Activated T-cell treated with anti-CD3 and anti-CD28 coated beads, Interleukin-2, amount 50 U/mL, for 1 hour (primary cell): ENCODE results near the gene VWA7.

Experiments used
- DNase-seq: peaks from one replicate; pipeline ENCODE4 v3.0.0-alpha.2; 2020

Gene VWA7

DNA sequence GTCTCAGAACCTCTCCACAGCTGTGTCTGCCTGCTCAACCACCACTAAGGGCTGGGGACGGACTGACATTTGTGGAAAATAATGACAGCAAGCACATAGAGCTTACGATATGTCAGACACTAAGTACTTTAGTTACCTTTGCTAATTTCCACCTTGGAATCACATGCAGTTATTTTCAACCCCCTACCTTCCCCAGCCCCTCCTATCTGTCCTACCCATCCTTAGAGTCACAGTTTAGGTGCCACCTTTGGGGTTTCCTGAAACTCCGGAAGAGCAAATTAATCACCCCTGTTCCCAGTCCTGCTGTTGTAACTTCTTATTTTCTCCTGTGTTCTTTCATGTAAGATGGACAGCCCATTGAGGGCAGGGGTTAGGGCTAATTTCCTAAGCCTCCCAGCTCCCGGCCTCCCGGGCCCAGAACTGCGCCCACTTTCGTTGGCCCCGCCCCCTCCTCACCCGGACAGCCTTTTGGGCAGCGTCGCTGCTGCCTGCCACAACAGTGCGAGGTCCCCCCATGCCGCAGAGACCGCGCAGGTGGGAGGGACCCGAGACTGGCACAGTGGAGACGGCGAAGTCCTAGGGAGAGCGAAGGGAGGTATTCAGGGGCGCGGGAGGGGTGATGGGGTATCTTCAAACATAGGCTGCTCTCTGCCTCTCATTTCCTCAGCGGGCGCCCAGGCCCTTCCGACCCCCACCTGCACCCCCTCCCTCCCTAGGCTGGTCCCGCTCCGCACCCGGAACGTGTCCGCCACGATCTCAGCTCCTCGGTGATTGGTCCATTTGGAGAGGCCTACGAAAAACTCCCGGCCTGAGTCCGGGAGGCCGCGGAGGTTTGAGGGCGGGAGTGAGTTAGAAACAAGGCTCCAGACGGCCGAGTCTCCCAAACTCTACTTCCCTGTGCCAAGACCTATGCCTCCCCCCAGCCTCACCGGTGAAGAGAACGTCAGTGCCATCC lies 49.1 kb downstream of the VWA7 start:
- no peak for DNase-seq

DNA sequence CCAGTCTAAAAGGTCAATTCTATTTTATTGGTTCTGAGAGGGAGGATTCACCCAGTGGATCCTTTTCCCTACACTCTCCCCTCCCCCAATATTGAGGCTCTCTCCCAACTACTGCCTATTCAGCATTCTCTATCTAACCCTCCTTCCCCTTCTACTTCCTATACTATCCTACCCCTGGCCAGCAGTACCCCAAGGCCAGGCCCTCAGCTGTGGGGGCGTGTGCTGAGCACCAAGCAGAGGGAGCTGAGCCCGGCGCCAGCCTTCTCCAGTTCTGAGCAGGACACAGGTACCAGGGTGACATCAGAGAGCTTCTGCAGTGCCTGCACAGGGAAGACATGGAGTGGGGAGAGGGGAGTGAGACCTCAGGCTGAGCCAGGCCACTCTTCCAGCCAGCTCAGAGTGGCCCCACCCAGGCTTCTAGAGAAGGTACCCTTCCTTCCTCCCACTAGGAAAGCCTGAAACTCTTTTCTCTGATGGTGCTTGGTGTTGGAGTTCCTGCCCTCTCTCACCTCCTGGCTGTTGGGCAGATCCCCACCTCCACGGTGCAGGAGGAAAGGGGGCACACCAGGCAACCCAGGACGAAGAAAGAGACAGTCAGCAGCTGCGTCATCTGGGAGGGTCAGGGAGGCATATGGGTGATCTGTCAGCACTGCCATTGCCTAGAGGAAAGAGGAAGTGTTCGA lies 50.0 kb downstream of the VWA7 start:
- DNase-seq: no peak

DNA sequence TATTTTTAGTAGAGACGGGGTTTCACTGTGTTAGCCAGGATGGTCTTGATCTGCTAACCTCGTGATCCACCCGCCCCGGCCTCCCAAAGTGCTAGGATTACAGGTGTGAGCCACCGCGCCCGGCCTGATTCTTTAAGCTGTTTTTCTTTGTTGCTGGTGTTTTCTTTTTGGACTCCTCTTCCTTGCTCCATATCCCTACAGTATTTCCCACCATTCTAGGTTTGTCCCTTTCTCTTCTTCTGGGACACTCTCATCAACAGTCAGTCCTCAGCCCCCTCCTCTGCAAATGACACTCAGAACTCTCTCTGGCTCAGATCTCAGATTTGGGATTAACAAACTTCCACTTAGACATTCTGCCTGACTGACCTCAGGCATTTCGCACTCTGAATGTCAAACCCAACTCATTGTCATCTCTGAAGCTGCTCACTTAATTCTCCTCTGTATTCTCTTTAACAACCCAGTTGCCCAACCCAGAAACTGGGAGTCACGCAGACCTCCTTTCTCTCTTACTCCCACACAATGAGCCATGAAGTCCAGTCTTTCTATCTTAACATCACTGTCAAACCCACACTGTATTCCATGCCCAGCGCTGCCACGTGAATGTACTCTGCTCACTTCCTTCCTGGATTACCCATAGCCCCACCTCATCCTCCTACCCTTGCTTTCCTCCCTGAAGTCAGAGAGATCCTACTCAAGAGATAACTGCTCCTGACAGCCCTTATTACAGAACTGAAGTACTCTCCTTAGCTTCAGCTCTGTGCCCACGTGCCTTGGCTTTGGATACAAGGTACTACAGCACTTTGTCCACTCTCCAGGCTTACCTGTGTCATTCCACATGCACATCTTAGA lies 51.4 kb downstream of the VWA7 start:
- DNase-seq: no peak

DNA sequence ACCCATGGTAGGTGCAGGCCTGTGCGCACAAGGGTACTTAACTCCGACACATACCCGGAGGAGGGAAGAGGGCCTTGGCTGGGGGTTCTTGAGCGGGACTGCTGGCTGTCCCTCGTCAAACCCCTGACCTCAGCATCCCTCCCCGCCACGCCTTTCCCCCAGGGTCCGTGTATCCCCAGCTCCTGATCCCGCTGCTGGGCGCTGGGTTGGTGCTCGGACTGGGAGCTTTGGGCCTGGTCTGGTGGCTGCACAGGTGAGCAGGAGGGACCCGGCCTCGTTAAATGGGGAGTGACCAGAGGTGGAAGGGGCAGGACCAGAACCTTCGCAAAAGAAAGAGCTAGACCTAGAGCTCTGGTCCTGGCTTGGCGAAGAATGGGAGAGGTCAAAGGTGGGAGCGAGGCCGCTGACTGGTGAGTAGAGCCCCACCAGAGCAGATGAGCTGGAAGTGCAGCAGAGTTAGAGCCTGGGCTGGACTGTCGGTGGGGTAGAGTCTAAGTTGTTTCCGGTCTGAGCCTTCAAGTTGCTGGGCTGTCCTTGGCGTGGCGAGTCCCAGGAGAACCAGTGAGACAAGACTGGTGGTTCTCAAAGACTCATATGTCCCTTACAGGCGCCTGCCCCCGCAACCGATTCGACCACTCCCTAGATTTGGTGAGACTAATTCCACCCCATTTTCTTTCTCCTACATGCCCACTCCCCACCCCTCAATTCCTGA lies 53.0 kb downstream of the VWA7 start:
- DNase-seq: no peak

DNA sequence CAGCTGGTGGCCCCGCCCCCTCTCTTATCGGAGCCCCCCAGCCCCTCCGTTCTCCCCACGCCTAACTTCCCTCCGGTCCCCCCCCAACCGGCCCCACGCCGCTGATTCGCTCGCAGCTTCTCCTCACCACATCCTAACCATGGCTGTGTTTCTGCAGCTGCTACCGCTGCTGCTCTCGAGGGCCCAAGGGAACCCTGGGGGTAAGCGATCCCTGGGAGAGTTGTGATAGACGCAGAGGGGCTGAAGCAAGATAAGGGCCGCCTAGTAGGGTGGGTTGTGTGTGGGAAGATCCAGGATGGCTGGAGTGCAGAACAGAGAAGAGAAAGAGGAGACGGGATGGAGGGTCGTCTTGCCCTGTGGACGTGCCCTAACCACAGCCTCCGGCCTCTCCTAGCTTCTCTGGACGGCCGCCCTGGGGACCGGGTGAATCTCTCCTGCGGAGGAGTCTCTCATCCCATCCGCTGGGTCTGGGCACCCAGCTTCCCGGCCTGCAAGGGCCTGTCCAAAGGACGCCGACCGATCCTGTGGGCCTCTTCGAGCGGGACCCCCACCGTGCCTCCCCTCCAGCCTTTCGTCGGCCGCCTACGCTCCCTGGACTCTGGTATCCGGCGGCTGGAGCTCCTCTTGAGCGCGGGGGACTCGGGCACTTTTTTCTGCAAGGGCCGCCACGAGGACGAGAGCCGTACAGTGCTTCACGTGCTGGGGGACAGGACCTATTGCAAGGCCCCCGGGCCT lies 53.7 kb downstream of the VWA7 start, which contains the start of gene MPIG6B:
Gene MPIG6B (plus strand): TSS at position 129 of the 735 bp plus-strand sequence. CDS start 11 bp downstream, at position 140.
- no peak for DNase-seq

DNA sequence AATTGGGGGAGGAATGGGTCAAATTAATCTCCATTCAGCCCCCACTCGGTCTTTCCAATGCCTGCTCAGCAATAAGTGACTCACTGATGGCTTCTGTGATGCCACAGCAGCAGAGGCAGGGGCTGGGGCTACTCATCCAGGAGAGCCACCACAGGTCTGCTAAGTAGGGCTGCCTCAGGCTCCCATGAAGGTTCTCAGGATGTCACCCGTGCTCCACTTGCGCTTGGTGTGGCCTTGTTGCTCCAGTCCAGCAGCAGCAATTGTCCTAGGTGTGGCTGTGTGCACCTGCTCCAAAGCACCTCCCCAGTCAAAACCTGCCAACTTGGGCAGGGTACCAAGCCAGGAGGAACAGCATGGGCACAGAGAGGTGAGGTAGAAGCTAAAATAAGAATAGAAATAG lies 55.0 kb downstream of the VWA7 start:
- no peak for DNase-seq

DNA sequence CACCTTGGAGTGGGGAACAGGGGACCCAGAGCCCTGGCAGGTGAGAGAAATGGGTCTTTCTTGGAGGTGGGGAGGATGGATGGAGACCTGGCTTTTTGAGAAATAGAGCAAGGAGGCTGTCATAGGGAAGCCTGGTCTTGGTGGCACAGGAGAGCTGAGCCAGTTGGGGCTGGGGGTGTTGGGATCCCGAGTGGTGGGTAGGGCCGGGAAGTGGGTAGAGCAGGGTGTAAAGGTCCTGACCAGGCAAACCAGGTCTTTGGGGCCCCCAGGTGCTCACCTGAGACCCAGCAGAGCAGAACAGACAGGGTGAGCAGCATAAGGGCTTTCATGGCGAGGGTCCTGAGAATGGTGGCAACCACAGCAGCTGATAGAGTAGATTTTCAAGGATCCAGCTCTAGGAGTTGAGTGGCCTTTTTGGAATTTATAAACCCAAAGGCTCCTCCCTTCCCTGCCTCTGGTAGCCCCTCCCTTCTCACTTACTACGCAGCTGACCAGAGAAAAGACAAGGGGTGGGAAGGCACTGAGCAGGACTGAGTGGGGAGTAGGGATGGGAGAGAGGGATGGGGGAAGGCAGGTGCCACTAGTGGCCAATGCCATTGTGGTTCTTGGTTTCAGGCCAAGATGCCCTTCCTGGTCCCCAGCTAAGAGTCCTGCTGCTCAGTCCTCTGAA lies 55.6 kb downstream of the VWA7 start, which contains the start of gene LY6G6C:
Gene LY6G6C (minus strand): TSS at position 396 of the 670 bp plus-strand sequence. CDS start 67 bp downstream, at position 329.
- no peak for DNase-seq

DNA sequence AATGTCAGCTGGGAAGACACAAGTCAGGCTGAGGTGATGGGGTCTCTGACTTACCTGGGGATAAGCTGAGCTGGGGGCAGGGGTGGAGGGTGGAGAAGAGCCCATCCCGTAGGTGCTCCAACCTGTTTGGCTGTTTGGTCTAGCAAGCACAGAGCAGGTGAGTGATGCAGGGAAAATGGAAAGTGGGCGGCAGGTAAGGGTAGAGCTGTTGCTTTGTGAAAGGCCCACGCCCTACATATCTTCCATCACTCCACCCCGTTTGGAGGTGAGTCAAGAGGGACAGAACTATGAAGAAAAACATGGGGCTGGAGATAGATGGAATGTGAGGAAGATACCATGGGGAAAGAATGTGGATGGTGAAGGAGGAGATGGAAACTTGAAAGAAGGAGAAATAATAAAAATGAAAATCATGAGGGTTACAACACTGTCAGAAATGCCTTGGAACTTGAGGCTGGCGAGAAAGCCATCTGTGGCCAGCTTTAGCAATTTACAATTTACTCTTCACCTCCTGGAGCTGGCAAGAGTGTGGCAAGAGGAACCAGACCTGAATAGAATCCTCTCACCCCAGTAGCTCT lies 56.8 kb downstream of the VWA7 start:
- no peak for DNase-seq

DNA sequence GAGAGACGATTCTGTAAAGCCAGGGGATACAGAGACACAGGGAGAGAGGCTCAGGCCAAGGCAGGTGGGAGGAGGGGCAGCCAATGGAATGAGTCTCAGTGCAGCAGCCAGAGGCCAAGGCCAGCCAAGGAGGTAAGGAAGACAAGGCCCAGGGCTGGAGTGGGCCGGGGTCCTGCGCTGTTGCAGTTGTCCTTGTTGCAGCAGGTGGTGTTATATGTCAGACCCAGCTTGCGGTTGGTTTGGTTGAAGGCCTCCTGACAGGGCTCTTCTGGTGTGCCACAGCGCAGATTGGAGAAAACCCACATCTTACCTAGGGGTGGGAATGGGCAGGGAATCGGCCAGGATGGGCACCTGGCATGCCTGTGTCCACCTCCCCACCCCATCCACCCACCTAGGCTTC lies 58.1 kb downstream of the VWA7 start:
- no peak for DNase-seq

DNA sequence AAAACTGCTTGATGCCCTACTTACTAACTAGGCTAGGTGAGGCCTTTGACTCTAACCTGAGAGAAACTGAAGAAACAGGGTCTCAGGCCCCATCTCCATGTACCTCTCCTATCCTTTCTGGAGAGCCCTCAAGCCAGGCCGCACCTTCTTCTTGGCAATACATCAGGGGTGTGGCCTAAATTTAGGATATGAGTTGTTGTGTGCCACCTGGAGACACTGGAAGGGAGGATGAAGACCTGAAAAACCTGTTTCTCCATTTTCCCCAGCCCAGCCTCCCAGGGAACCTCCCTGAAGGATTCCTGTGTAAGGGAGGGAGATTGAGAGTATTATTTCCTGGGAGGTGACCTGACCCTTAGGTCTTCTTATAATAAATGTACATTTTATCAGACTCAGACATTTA lies 58.9 kb downstream of the VWA7 start:
- DNase-seq: no peak

DNA sequence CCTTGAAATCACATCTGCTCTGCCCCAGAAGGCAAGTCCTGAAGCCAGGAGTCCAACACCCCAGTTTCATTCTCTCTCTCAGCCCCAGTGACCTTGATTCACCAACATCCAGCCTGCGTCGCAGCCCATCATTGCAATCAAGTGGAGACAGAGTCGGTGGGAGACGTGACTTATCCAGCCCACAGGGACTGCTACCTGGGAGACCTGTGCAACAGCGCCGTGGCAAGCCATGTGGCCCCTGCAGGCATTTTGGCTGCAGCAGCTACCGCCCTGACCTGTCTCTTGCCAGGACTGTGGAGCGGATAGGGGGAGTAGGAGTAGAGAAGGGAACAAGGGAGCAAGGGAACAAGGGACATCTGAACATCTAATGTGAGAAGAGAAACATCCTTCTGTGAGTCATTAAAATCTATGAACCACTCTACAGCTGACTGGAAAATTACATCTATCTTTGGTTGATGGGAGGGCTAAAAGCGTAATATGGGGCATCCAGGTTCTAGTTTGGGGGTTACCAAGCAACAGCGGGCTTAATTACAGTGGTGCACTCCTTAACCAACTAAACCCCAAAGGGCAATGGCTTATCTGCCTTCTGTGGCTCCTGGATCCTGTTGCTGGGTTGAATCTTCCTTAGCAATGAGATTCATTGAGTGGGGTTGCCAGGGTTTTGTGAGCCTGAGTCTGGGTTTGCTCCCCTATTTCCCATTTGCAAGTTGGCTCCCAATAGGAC lies 59.5 kb downstream of the VWA7 start:
- DNase-seq: no peak
